GM10847 (cell line): Measurements from ENCODE around the gene RGS19.

Experiments
- POLR2A ChIP-seq: IDR thresholded peaks from 2 replicates; pipeline ENCODE4 v1.6.1; 2011; ENCODE audit not compliant: insufficient read length; ENCODE audit errors: extremely low read depth

The RGS19 gene

GRCh38 chr20:64052987-64053840 is 26.1 kb downstream of the RGS19 start:
- no peak for TF ChIP-seq POLR2A

GRCh38 chr20:64052326-64052722 is 27.0 kb downstream of the RGS19 start:
- no peak for TF ChIP-seq POLR2A

- TF ChIP-seq POLR2A: no peak
Observed at GRCh38 chr20:64051561-64052325, 27.6 kb downstream of the RGS19 start.

- TF ChIP-seq POLR2A: no peak
Observed at GRCh38 chr20:64051033-64051452, 28.3 kb downstream of the RGS19 start.

- TF ChIP-seq POLR2A: no peak
Observed at GRCh38 chr20:64050261-64051032, 28.9 kb downstream of the RGS19 start.

- no peak for TF ChIP-seq POLR2A
Observed at GRCh38 chr20:64049878-64050260, 29.4 kb downstream of the RGS19 start.

GRCh38 chr20:64049060-64049877 is 30.0 kb downstream of the RGS19 start, which contains the start of gene SOX18:
Gene SOX18, minus strand, starts transcription at chr20:64049639. Its CDS starts 123 bp downstream, at chr20:64049516.
- TF ChIP-seq POLR2A: no peak

GRCh38 chr20:64048402-64049044 is 30.8 kb downstream of the RGS19 start:
- no peak for TF ChIP-seq POLR2A

GRCh38 chr20:64047968-64048401 is 31.3 kb downstream of the RGS19 start:
- TF ChIP-seq POLR2A: no peak

- TF ChIP-seq POLR2A: no peak
Observed at GRCh38 chr20:64047046-64047389, 32.3 kb downstream of the RGS19 start.

GRCh38 chr20:64045346-64046011 is 33.8 kb downstream of the RGS19 start:
- TF ChIP-seq POLR2A: no peak

GRCh38 chr20:64044484-64045247 is 34.7 kb downstream of the RGS19 start:
- TF ChIP-seq POLR2A: no peak

- no peak for TF ChIP-seq POLR2A
Observed at GRCh38 chr20:64043768-64044167, 35.5 kb downstream of the RGS19 start.
